Measurements from ENCODE around the gene CIBAR2.

The CIBAR2 gene

GRCh38 chr16:85112364-85112763 is at the start of gene CIBAR2:
TSS of gene CIBAR2 (minus strand) at chr16:85112472. CDS start at chr16:85112352, 120 bp downstream.
- no peak for DNase-seq (ENCODE audit: low spot score)

- no peak for DNase-seq (ENCODE audit: low spot score)
These were observed 47.1 kb upstream of the CIBAR2 start for GRCh38 chr16:85159179-85159980.

GRCh38 chr16:85158743-85159178 is 46.5 kb upstream of the CIBAR2 start:
- DNase-seq (ENCODE audit: low spot score) = no peak

- peak; percentile 38 for DNase-seq (ENCODE audit: low spot score)
These were observed 45.8 kb upstream of the CIBAR2 start for GRCh38 chr16:85157813-85158742.

GRCh38 chr16:85157372-85157771 is 45.1 kb upstream of the CIBAR2 start:
- DNase-seq (ENCODE audit: low spot score) = no peak

GRCh38 chr16:85156869-85157268 is 44.6 kb upstream of the CIBAR2 start:
- DNase-seq (ENCODE audit: low spot score) = no peak

- DNase-seq (ENCODE audit: low spot score) = no peak
These were observed 44.2 kb upstream of the CIBAR2 start for GRCh38 chr16:85156440-85156839.

GRCh38 chr16:85153656-85154091 is 41.4 kb upstream of the CIBAR2 start:
- DNase-seq (ENCODE audit: low spot score) = no peak

- no peak for DNase-seq (ENCODE audit: low spot score)
These were observed 40.8 kb upstream of the CIBAR2 start for GRCh38 chr16:85153046-85153445.

- DNase-seq (ENCODE audit: low spot score) = no peak
These were observed 40.2 kb upstream of the CIBAR2 start for GRCh38 chr16:85152414-85153030.

- DNase-seq (ENCODE audit: low spot score) = no peak
These were observed 39.5 kb upstream of the CIBAR2 start for GRCh38 chr16:85151603-85152413.

- DNase-seq (ENCODE audit: low spot score) = no peak
These were observed 38.9 kb upstream of the CIBAR2 start for GRCh38 chr16:85151079-85151602.

- DNase-seq (ENCODE audit: low spot score) = no peak
These were observed 38.2 kb upstream of the CIBAR2 start for GRCh38 chr16:85150331-85150940.

- no peak for DNase-seq (ENCODE audit: low spot score)
These were observed 37.5 kb upstream of the CIBAR2 start for GRCh38 chr16:85149776-85150175.

- DNase-seq (ENCODE audit: low spot score) = no peak
These were observed 36.7 kb upstream of the CIBAR2 start for GRCh38 chr16:85148931-85149330.

GRCh38 chr16:85146922-85147651 is 34.8 kb upstream of the CIBAR2 start:
- DNase-seq (ENCODE audit: low spot score) = no peak

GRCh38 chr16:85146532-85146797 is 34.2 kb upstream of the CIBAR2 start:
- DNase-seq (ENCODE audit: low spot score) = no peak

GRCh38 chr16:85145734-85146531 is 33.7 kb upstream of the CIBAR2 start:
- DNase-seq (ENCODE audit: low spot score) = no peak

GRCh38 chr16:85145188-85145587 is 32.9 kb upstream of the CIBAR2 start:
- no peak for DNase-seq (ENCODE audit: low spot score)
